HG03342 (cell line): Measurements from ENCODE around the gene FERMT3.

ENCODE experiments used
- ATAC-seq: cut with Tn5 transposase; IDR thresholded peaks from one replicate; pipeline ENCODE4 v1.9.1; 2021; ENCODE audit warnings: mild to moderate bottlenecking, moderate library complexity; ENCODE audit not compliant: unreplicated experiment

FERMT3 gene

GRCh38 chr11:64219354-64219684, 12.8 kb downstream of the FERMT3 start:
- no peak for ATAC-seq

GRCh38 chr11:64219755-64220154, 13.2 kb downstream of the FERMT3 start:
- no peak for ATAC-seq

GRCh38 chr11:64220271-64220670, 13.8 kb downstream of the FERMT3 start:
- no peak for ATAC-seq

- no peak for ATAC-seq
These were observed 14.3 kb downstream of the FERMT3 start for GRCh38 chr11:64220798-64221197.

- no peak for ATAC-seq
These were observed 16.1 kb downstream of the FERMT3 start for GRCh38 chr11:64222651-64223000.

GRCh38 chr11:64223001-64223651, 16.6 kb downstream of the FERMT3 start:
- no peak for ATAC-seq

- no peak for ATAC-seq
These were observed 17.8 kb downstream of the FERMT3 start for GRCh38 chr11:64224151-64224890.

GRCh38 chr11:64224891-64225607, 18.5 kb downstream of the FERMT3 start:
- ATAC-seq = no peak

- peak; percentile 50 for ATAC-seq
These were observed 19.3 kb downstream of the FERMT3 start, which contains the start of the genes NUDT22 and TRPT1 for GRCh38 chr11:64225608-64226506. TSS of gene NUDT22 (plus strand) at chr11:64226274. CDS start at chr11:64226653, 379 bp downstream. TSS of gene TRPT1 (minus strand) at chr11:64226186. CDS start at chr11:64225860, 326 bp downstream.

GRCh38 chr11:64226507-64227051, 20.1 kb downstream of the FERMT3 start:
- ATAC-seq = no peak

GRCh38 chr11:64227405-64227956, 21.0 kb downstream of the FERMT3 start:
- ATAC-seq = no peak

GRCh38 chr11:64229090-64229743, 22.7 kb downstream of the FERMT3 start:
- no peak for ATAC-seq

- ATAC-seq = no peak
These were observed 23.2 kb downstream of the FERMT3 start for GRCh38 chr11:64229744-64230170.

- peak; percentile 40 for ATAC-seq
These were observed 23.9 kb downstream of the FERMT3 start, which contains the start of gene DNAJC4 for GRCh38 chr11:64230171-64230984. TSS of gene DNAJC4 (plus strand) at chr11:64230548. CDS start at chr11:64230855, 307 bp downstream.

- ATAC-seq = no peak
These were observed 24.5 kb downstream of the FERMT3 start for GRCh38 chr11:64230985-64231365.

GRCh38 chr11:64231546-64231945, 25.0 kb downstream of the FERMT3 start:
- no peak for ATAC-seq

- ATAC-seq = no peak
These were observed 25.9 kb downstream of the FERMT3 start for GRCh38 chr11:64232182-64232966.

- no peak for ATAC-seq
These were observed 26.4 kb downstream of the FERMT3 start for GRCh38 chr11:64232967-64233315.
